Measurements from ENCODE around the gene MRM2. TPM values are rescaled to one million over a fixed set of nuclear protein-coding genes. Genes with fewer than 3 reads are reported as not detected.

The MRM2 gene
- total and polyA plus RNA-seq, 10 of the 15 experiments (the other 5 are each of a cell fraction or from before 2014, with no cell fraction given) = 43.2 to 128 (median 71.4) TPM

DNA sequence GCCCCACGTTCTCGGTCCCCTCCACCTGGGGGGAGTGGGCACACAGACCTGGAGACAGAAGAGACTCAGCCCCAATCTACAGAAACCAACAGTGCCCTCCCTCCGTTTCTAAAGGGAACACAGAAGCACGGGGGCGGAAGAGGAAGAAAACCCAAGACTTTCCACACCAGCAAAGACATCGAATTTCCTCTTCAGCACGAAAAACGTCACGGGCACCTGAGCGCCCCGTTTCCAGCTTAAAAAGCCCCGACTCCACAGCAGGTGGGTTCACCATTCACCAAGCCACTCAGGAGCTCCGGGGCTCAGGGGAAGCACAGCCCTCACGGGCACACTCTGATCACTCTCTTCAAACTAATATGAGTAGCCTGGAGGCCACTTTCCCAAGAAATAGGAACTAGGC lies 19.6 kb upstream of the MRM2 start:
- H3K27ac ChIP-seq (ENCODE audit: control insufficient read depth, insufficient read depth) = peak overlapping the region; percentile 71
- no peaks in the 10 kb centered on the region for H3K27me3 ChIP-seq (replicated peaks in 1 of 2; ENCODE audit: control insufficient read depth in 2 of 2, insufficient read depth in 2 of 2, low read length in 1 of 2)
- peaks cover 34% of the 10 kb centered on the region for H3K4me1 ChIP-seq (ENCODE audit: control insufficient read depth, insufficient read depth, low read length)
- CTCF ChIA-PET = interaction anchor here (0.7 to 4.0 kb wide), 11 partner anchors 13 to 86 kb away, joined by 3 to 21 read pairs (median 4); partner anchors contain the start of gene MAD1L1
- POLR2A ChIA-PET = interaction anchor here (0.8 to 2.4 kb wide), 7 partner anchors 20 to 52 kb away, joined by 3 to 10 read pairs (median 3); partner anchors contain the start of genes MRM2 and NUDT1
- ATAC-seq (peak; percentile 44), FAIRE-seq (peak; percentile 66), DNase-seq (ENCODE audit: low read depth, low spot score) (no peak)
- RAD21 ChIA-PET (ENCODE audit: unreplicated experiment) = interaction anchor here (1.0 to 2.1 kb wide), 10 partner anchors 12 to 94 kb away, joined by 3 to 11 read pairs (median 5); no protein-coding TSS in a partner anchor
- intact Hi-C loops (cut with micrococcal nuclease; ENCODE audit: unreplicated experiment) = no loop called here
- in situ Hi-C loops (cut with MboI) = no loop called here
- no peaks in the 10 kb centered on the region for H4K20me1 ChIP-seq (ENCODE audit: control insufficient read depth, insufficient read depth)
- no TSS peak for BruUV-seq (replicated peaks)
- H3K36me3 ChIP-seq (ENCODE audit: control insufficient read depth in 2 of 2, insufficient read depth in 2 of 2, low read length in 1 of 2) = peaks cover 13 to 28% of the 10 kb centered on the region in 2 experiments
- H3K4me2 ChIP-seq (ENCODE audit: control insufficient read depth, insufficient read depth) = peak overlapping the region; percentile 35; the same call in 1 of the 2 replicates
- H3K4me3 ChIP-seq = no peak overlapping the region
- H3K9me3 ChIP-seq (replicated peaks; ENCODE audit: control insufficient read depth, insufficient read depth, low read length) = no peaks in the 10 kb centered on the region
- H2AFZ ChIP-seq (ENCODE audit: control insufficient read depth, low read depth, low read length) = no peak overlapping the region
- peak overlapping the region; percentile 20; the same call in 1 of the 2 replicates for H3K9ac ChIP-seq (ENCODE audit: control insufficient read depth, insufficient read depth, low read length)
- H3K79me2 ChIP-seq (ENCODE audit: control insufficient read depth, insufficient read depth, low read length) = peaks cover 7% of the 10 kb centered on the region
- TF ChIP-seq RUNX3 (IDR thresholded peaks at IDR 0.05; ENCODE audit: low read length) = no peak
- TF ChIP-seq BHLHE40 (IDR thresholded peaks at IDR 0.05; ENCODE audit: borderline replicate concordance in 1 of 2, low read depth in 2 of 2, low read length in 1 of 2) = peak; percentile 47 to 61; a peak in 3 of 4 replicates
- TF ChIP-seq EGR1 (IDR thresholded peaks at IDR 0.05; ENCODE audit: borderline replicate concordance in 1 of 2, low read depth in 2 of 2, low read length in 2 of 2) = peak in 1 of 2 experiments; percentile 48; a peak in 1 of 3 replicates
- TF ChIP-seq SPI1 (IDR thresholded peaks at IDR 0.05; ENCODE audit: borderline replicate concordance, insufficient read depth, low read depth, low read length) = 0 out of 2 replicates have a peak, but pooled peaks have one; percentile 1
- 0 out of 2 replicates have a peak, but pooled peaks have one; percentile 18 for TF ChIP-seq MTA2 (IDR thresholded peaks at IDR 0.05; ENCODE audit: low read depth)
- TF ChIP-seq, protein P1, sequence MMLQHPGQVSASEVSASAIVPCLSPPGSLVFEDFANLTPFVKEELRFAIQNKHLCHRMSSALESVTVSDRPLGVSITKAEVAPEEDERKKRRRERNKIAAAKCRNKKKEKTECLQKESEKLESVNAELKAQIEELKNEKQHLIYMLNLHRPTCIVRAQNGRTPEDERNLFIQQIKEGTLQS (IDR thresholded peaks at IDR 0.05; ENCODE audit: borderline replicate concordance, extremely low read depth, low read depth, low read length) = no peak
- TF ChIP-seq MEF2B (IDR thresholded peaks at IDR 0.05; ENCODE audit: partially characterized antibody, poor library complexity, severe bottlenecking) = no peak
- no peak for TF ChIP-seq YY1 (IDR thresholded peaks at IDR 0.05; ENCODE audit: low read depth, low read length)
- no peak for TF ChIP-seq KAT2A (conservative IDR thresholded peaks at IDR 0.05; ENCODE audit: control insufficient read depth, low read depth, low read length)
- peak; percentile 38; the same call in 1 of the 2 replicates for TF ChIP-seq MXI1 (IDR thresholded peaks at IDR 0.05; ENCODE audit: low read depth, low read length)
- TF ChIP-seq IKZF2 (IDR thresholded peaks at IDR 0.05) = peak; percentile 36 to 42; a peak in 2 of 4 replicates
- no peak for TF ChIP-seq EZH2 (IDR thresholded peaks at IDR 0.05; ENCODE audit: borderline replicate concordance, control insufficient read depth, low read depth, low read length)
- TF ChIP-seq CREB1 (IDR thresholded peaks at IDR 0.05; ENCODE audit: low read depth) = 0 out of 2 replicates have a peak, but pooled peaks have one; percentile 44
- TF ChIP-seq, protein P2, sequence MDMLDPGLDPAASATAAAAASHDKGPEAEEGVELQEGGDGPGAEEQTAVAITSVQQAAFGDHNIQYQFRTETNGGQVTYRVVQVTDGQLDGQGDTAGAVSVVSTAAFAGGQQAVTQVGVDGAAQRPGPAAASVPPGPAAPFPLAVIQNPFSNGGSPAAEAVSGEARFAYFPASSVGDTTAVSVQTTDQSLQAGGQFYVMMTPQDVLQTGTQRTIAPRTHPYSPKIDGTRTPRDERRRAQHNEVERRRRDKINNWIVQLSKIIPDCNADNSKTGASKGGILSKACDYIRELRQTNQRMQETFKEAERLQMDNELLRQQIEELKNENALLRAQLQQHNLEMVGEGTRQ (IDR thresholded peaks at IDR 0.05; ENCODE audit: borderline replicate concordance, low read depth, low read length) = no peak
- no peak for TF ChIP-seq RAD51 (IDR thresholded peaks at IDR 0.05)
- peak in 1 of 2 experiments; percentile 52; a peak in 1 of 4 replicates for TF ChIP-seq ETV6 (conservative IDR thresholded peaks at IDR 0.05 in 1 of 2, IDR thresholded peaks at IDR 0.05 in 1 of 2; ENCODE audit: borderline replicate concordance in 1 of 2, low read depth in 1 of 2)
- 13% methylated on average over 14 of the region's 14 CpGs for WGBS (ENCODE audit: insufficient coverage, insufficient replicate concordance, low lambda C conversion rate, missing lambda C conversion rate)
- SMC1A ChIA-PET (ENCODE audit: uncharacterized antibody, unreplicated experiment) = interaction anchor here (1.1 to 3.1 kb wide), 9 partner anchors 13 to 86 kb away, joined by 3 to 14 read pairs (median 5); no protein-coding TSS in a partner anchor
